ENCODE results near the gene SECISBP2.

GRCh38 chr9:89381308-89381609 lies 63.0 kb downstream of the SECISBP2 start:
- no peak for TF ChIP-seq CTCF (conservative IDR thresholded peaks at IDR 0.05; ENCODE audit: low read depth, low read length)
- TF ChIP-seq EZH2phosphoT487 (IDR thresholded peaks at IDR 0.05; ENCODE audit: borderline replicate concordance, low read length): no peak
- TF ChIP-seq EZH2 (IDR thresholded peaks at IDR 0.05; ENCODE audit: low read length, unreplicated experiment): no peak

Data from PC-3 (cell line).